ENCODE measurements around the gene GPD2. TPM values are rescaled to one million over a fixed set of nuclear protein-coding genes. Genes with fewer than 3 reads are reported as not detected.

The GPD2 gene
- total and polyA plus RNA-seq, 2 of the 13 experiments (the other 11 are each of a cell fraction or from before 2014, with no cell fraction given): not detected

GRCh38 chr2:156457523-156458517 lies 21.6 kb downstream of the GPD2 start:
- intact Hi-C loops (cut with micrococcal nuclease; ENCODE audit: unreplicated experiment) (no loop called here), in situ Hi-C loops (cut with HindIII; ENCODE audit: extremely low pct_ligation_motif_present, low pct_unique_long_range_greater_than_20kb) (no loop called here)
- H3K4me3 ChIP-seq (replicated peaks in 1 of 3; ENCODE audit: insufficient read depth in 1 of 3, low read depth in 2 of 3, low read length in 3 of 3): no peak overlapping the region
- H3K4me1 ChIP-seq (ENCODE audit: insufficient read depth, low read length): no peaks in the 10 kb centered on the region
- WGBS (ENCODE audit: low lambda C conversion rate): 5% methylated on average over 8 of the region's 8 CpGs
- H3K36me3 ChIP-seq (replicated peaks in 1 of 2; ENCODE audit: control insufficient read depth in 1 of 2, insufficient read depth in 2 of 2, low read length in 2 of 2): no peaks in the 10 kb centered on the region
- no TSS peak for BruUV-seq (replicated peaks)
- H3K79me2 ChIP-seq (ENCODE audit: insufficient read depth, low read length): no peaks in the 10 kb centered on the region
- no peak overlapping the region for H3K9ac ChIP-seq (ENCODE audit: insufficient read depth, low read depth, low read length)
- H4K20me1 ChIP-seq (ENCODE audit: insufficient read depth, low read length): no peaks in the 10 kb centered on the region
- H3K27ac ChIP-seq (ENCODE audit: extremely low read length, insufficient read depth, low read length): no peak overlapping the region
- no peak overlapping the region for H2AFZ ChIP-seq (ENCODE audit: low read length)
- ATAC-seq (no peak), FAIRE-seq (no peak), DNase-seq (ENCODE audit: low spot score) (no peak)
- H3K9me3 ChIP-seq (ENCODE audit: low read length): peaks cover 6% of the 10 kb centered on the region; the same call in 1 of the 2 replicates
- no peaks in the 10 kb centered on the region for H3K27me3 ChIP-seq (ENCODE audit: control insufficient read depth in 1 of 2, insufficient read depth in 2 of 2, low read length in 2 of 2)
- ChIA-PET POLR2A (no interaction called here), CTCF (ENCODE audit: low intra/inter-chr PET ratio, low total read pairs) (no interaction called here)
- no peak overlapping the region for H3K4me2 ChIP-seq (ENCODE audit: low read depth, low read length)
- no peak for TF ChIP-seq ZBED4 (CRISPR knock-in tag; IDR thresholded peaks at IDR 0.05; ENCODE audit: borderline replicate concordance)
- TF ChIP-seq CBX1 (IDR thresholded peaks at IDR 0.05; ENCODE audit: low read depth): no peak
- no peak for TF ChIP-seq SP4 (CRISPR knock-in tag; IDR thresholded peaks at IDR 0.05)
- no peak for TF ChIP-seq TBX2 (CRISPR knock-in tag; IDR thresholded peaks at IDR 0.05; ENCODE audit: borderline replicate concordance)
- no peak for TF ChIP-seq ZNF674 (CRISPR knock-in tag; IDR thresholded peaks at IDR 0.05; ENCODE audit: low read depth)
- TF ChIP-seq KLF16 (CRISPR knock-in tag; IDR thresholded peaks at IDR 0.05): no peak
- no peak for TF ChIP-seq ZNF646 (CRISPR knock-in tag; IDR thresholded peaks at IDR 0.05)
- no peak for TF ChIP-seq KDM6A (CRISPR knock-in tag; IDR thresholded peaks at IDR 0.05; ENCODE audit: low read depth)
